OCI-LY7 (cell line): ENCODE results near the gene PHKB. TPM values are rescaled to one million over a fixed set of nuclear protein-coding genes. Genes with fewer than 3 reads are reported as not detected.

Experiments used
- BruUV-seq: library from RNA; stranded (reverse); fragments of 400-500 nt; replicated peaks from 2 replicates; lab custom pipeline; 2021; lab: Mats Ljungman, UMichigan
- CTCF ChIA-PET: fragments of 300-600 bp; sonication (Branson Sonifier 250); formaldehyde crosslinking; loops from one replicate; lab custom pipeline; 2022; ENCODE audit warnings: antibody characterized with exemption; ENCODE audit not compliant: unreplicated experiment; lab: Charles Lee
- POLR2A ChIA-PET: fragments of 300-600 bp; sonication (Branson Sonifier 250); formaldehyde crosslinking; loops from one replicate; lab custom pipeline; 2022; ENCODE audit warnings: antibody characterized with exemption; lab: Charles Lee
- DNase-seq: peaks from one replicate; pipeline ENCODE4 v3.0.0-alpha.2; 2015; ENCODE audit warnings: low spot score
- H2AFZ ChIP-seq: fragments of 200-600 bp; sonication (generic), shearing (Covaris generic); 2 replicates; pipeline ENCODE4 v1.6.1; 2014; ENCODE audit warnings: mild to moderate bottlenecking, antibody characterized with exemption, low read length, moderate library complexity
- H3K27ac ChIP-seq: fragments of 200-600 bp; sonication (generic); 2 replicates; pipeline ENCODE4 v1.5.1; 2014; ENCODE audit warnings: mixed run types, low read depth, mild to moderate bottlenecking, moderate library complexity, low read length, inconsistent platforms; ENCODE audit not compliant: poor library complexity, severe bottlenecking
- H3K36me3 ChIP-seq: fragments of 200-600 bp; sonication (generic); 2 replicates; pipeline ENCODE4 v1.6.1; 2014; ENCODE audit warnings: mild to moderate bottlenecking, antibody characterized with exemption, low read length, moderate library complexity, mixed read lengths; ENCODE audit not compliant: insufficient read depth
- H3K4me1 ChIP-seq: fragments of 200-600 bp; sonication (generic); 2 replicates; pipeline ENCODE4 v1.5.1; 2014; ENCODE audit warnings: mild to moderate bottlenecking, low read length; ENCODE audit not compliant: insufficient read depth, poor library complexity, severe bottlenecking
- H3K4me2 ChIP-seq: fragments of 200-600 bp; sonication (generic); 2 replicates; pipeline ENCODE4 v1.6.1; 2014; ENCODE audit warnings: mild to moderate bottlenecking, low read length
- H3K4me3 ChIP-seq: fragments of 200-600 bp; sonication (generic); 2 replicates; pipeline ENCODE4 v1.5.1; 2014; ENCODE audit warnings: mild to moderate bottlenecking, low read depth, low read length; ENCODE audit not compliant: poor library complexity, severe bottlenecking
- H3K79me2 ChIP-seq: fragments of 200-600 bp; sonication (generic); 2 replicates; pipeline ENCODE4 v1.6.1; 2016; ENCODE audit warnings: low read depth, mild to moderate bottlenecking, low read length, moderate library complexity, mixed read lengths; ENCODE audit not compliant: insufficient read depth
- H3K9me2 ChIP-seq: fragments of 200-600 bp; sonication (generic); 2 replicates; pipeline ENCODE4 v1.6.1; 2016; ENCODE audit warnings: mild to moderate bottlenecking, low read length, mixed read lengths; ENCODE audit not compliant: insufficient read depth
- H3K9me3 ChIP-seq: fragments of 200-600 bp; sonication (generic); 2 replicates; pipeline ENCODE4 v1.6.1; 2014; ENCODE audit warnings: mild to moderate bottlenecking, mixed run types, low read length, mixed read lengths
- H4K20me1 ChIP-seq: fragments of 200-600 bp; sonication (generic); 2 replicates; pipeline ENCODE4 v1.6.1; 2014; ENCODE audit warnings: mild to moderate bottlenecking, antibody characterized with exemption, low read length, moderate library complexity, mixed read lengths; ENCODE audit not compliant: insufficient read depth
- CTCF ChIP-seq: fragments of 200-600 bp; sonication (generic); conservative IDR thresholded peaks from 2 replicates; pipeline ENCODE4 v1.5.1; 2014; ENCODE audit warnings: mild to moderate bottlenecking, antibody characterized with exemption, low read length, moderate library complexity, mixed read lengths
- EZH2phosphoT487 ChIP-seq: fragments of 200-600 bp; sonication (generic); IDR thresholded peaks from 2 replicates; pipeline ENCODE4 v1.6.1; 2018; ENCODE audit warnings: low read depth, borderline replicate concordance, mild to moderate bottlenecking, mixed run types, antibody characterized with exemption, low read length, moderate library complexity, mixed read lengths
- intact Hi-C: fragments of 100-400 bp; cut with micrococcal nuclease; formaldehyde crosslinking; loops from one replicate; pipeline ENCODE4 v1.10.0; 2022; ENCODE audit not compliant: unreplicated experiment
- total RNA-seq, 2 experiments: library from RNA; depleted of rRNA in 1 of 2; stranded (reverse); fragments of >200 nt in 1 of 2; shearing (Covaris generic) in 1 of 2; gene quantifications; 2 replicates each; pipeline ENCODE4 v1.2.3, GENCODE V29; 2014 to 2022

PHKB gene
- total RNA-seq, 2 experiments from 2014 or later = 56.9 to 93.1 TPM

- CTCF ChIA-PET = no interaction called here
- no peak for TF ChIP-seq CTCF
- no peak for TF ChIP-seq EZH2phosphoT487
- Histone ChIP-seq H3K4me1 (no peaks in the 10 kb centered on the region), H3K9me2 (no peaks in the 10 kb centered on the region), H2AFZ (no peak overlapping the region), H3K27ac (no peak overlapping the region), H4K20me1 (no peaks in the 10 kb centered on the region), H3K4me3 (no peak overlapping the region), H3K79me2 (no peaks in the 10 kb centered on the region), H3K9me3 (no peaks in the 10 kb centered on the region), H3K4me2 (no peak overlapping the region), H3K36me3 (no peaks in the 10 kb centered on the region)
- POLR2A ChIA-PET = no interaction called here
- intact Hi-C loops = no loop called here
- no TSS peak for BruUV-seq
- DNase-seq = no peak
Observed at GRCh38 chr16:47721006-47721637, 260.0 kb downstream of the PHKB start.

- TF ChIP-seq EZH2phosphoT487 (no peak), CTCF (no peak)
- Histone ChIP-seq H4K20me1 (no peaks in the 10 kb centered on the region), H3K79me2 (no peaks in the 10 kb centered on the region), H3K36me3 (no peaks in the 10 kb centered on the region), H3K9me2 (no peaks in the 10 kb centered on the region), H3K4me3 (no peak overlapping the region), H3K9me3 (no peaks in the 10 kb centered on the region), H2AFZ (no peak overlapping the region), H3K27ac (no peak overlapping the region), H3K4me2 (no peak overlapping the region), H3K4me1 (no peaks in the 10 kb centered on the region)
- intact Hi-C loops = no loop called here
- CTCF ChIA-PET = no interaction called here
- no TSS peak for BruUV-seq
- DNase-seq = no peak
- POLR2A ChIA-PET = interaction anchor here (0.6 to 0.7 kb wide), 2 partner anchors 109 to 1171 kb away, joined by 5 read pairs; no protein-coding TSS in a partner anchor
Observed at GRCh38 chr16:47722046-47722445, 260.9 kb downstream of the PHKB start.

- Histone ChIP-seq H3K4me2 (no peak overlapping the region), H3K4me3 (no peak overlapping the region), H3K9me3 (no peaks in the 10 kb centered on the region), H3K4me1 (peaks cover 11% of the 10 kb centered on the region), H2AFZ (no peak overlapping the region), H3K79me2 (no peaks in the 10 kb centered on the region), H4K20me1 (no peaks in the 10 kb centered on the region), H3K36me3 (no peaks in the 10 kb centered on the region), H3K27ac (no peak overlapping the region), H3K9me2 (no peaks in the 10 kb centered on the region)
- ChIA-PET POLR2A (interaction anchor here (0.6 to 0.7 kb wide), 2 partner anchors 37 to 587 kb away, joined by 3 read pairs; no protein-coding TSS in a partner anchor), CTCF (no interaction called here)
- BruUV-seq = no TSS peak
- intact Hi-C loops = no loop called here
- no peak for TF ChIP-seq CTCF
- no peak for TF ChIP-seq EZH2phosphoT487
- DNase-seq = no peak
Observed at GRCh38 chr16:47724115-47724785, 263.1 kb downstream of the PHKB start.
